Measurements from ENCODE around the gene MAB21L4.

The MAB21L4 gene

DNA sequence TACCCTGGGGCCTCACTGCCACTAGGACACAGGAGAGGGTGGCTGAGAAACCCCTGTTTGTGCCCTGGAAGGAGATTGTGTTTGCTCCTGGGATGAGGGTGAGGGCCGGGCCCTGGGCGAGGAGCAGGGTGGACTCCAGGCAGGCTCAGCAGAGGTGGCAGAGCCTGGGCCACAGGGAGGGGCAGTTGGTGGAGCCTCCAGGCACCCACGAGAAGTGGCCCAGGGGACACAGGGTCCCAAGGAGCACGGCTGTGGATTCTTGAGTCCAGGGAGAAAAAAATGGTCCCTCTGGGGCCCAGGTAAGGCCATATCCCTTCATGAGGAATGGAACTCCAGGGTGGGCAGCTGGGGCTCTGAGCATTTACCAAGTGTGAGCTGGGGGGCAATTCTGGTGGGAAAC, 8.3 kb downstream of the MAB21L4 start:
- no peak for DNase-seq (ENCODE audit: extremely low read depth, low read depth)
- TF ChIP-seq, protein P1, sequence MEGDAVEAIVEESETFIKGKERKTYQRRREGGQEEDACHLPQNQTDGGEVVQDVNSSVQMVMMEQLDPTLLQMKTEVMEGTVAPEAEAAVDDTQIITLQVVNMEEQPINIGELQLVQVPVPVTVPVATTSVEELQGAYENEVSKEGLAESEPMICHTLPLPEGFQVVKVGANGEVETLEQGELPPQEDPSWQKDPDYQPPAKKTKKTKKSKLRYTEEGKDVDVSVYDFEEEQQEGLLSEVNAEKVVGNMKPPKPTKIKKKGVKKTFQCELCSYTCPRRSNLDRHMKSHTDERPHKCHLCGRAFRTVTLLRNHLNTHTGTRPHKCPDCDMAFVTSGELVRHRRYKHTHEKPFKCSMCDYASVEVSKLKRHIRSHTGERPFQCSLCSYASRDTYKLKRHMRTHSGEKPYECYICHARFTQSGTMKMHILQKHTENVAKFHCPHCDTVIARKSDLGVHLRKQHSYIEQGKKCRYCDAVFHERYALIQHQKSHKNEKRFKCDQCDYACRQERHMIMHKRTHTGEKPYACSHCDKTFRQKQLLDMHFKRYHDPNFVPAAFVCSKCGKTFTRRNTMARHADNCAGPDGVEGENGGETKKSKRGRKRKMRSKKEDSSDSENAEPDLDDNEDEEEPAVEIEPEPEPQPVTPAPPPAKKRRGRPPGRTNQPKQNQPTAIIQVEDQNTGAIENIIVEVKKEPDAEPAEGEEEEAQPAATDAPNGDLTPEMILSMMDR (IDR thresholded peaks at IDR 0.05; ENCODE audit: low read depth, low read length, missing control alignments), result no peak
- no peak overlapping the region for H3K4me3 ChIP-seq (replicated peaks; ENCODE audit: low read depth, low read length)

DNA sequence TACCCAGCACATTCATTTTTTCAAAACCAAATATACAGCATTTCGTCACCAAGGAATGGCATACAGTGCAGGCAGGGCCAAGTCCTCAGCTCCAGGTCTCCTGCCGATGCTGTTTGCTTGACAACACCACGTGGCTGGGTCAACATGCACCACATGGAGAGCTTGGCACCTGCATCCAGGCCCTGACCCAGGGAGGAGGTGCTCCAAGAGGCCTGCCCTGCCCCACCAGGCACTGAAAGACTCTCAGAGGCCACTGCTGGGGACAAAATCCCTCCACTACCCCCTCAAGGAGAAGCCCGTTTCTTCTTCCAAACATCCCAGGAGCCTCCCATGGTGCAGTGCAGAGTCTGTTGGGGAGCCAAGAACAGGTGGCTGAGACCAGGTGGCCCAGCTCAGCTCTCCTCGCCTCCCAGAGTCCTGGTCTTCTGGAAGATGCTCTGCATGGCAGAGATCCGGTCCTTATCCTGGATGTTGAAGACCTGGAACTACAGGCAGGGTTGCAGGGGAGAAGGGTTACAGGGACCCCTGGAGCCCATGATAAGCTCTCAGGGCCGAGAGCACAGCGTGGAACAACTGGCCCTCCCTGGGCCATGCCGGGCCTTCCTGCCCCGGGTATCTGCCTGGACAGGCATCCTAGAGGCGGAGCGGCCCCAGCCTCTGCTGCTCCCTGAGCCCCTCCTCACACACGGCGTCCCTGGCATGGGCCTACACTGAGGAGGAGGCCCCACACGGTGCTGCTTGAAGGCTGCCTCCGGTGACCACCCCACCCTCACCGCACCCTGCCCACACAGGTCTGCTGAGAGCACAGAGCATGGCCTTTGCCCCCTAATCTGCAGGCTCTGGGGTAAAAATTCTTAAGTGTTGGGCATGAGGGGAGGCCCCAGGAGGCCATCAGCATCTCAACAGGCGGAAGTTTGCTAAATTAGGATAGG, 9.0 kb downstream of the MAB21L4 start:
- no peak overlapping the region for H3K4me3 ChIP-seq (replicated peaks; ENCODE audit: low read depth, low read length)
- TF ChIP-seq, protein P1 (IDR thresholded peaks at IDR 0.05; ENCODE audit: low read depth, low read length, missing control alignments), result no peak
- DNase-seq (ENCODE audit: extremely low read depth, low read depth), result no peak

DNA sequence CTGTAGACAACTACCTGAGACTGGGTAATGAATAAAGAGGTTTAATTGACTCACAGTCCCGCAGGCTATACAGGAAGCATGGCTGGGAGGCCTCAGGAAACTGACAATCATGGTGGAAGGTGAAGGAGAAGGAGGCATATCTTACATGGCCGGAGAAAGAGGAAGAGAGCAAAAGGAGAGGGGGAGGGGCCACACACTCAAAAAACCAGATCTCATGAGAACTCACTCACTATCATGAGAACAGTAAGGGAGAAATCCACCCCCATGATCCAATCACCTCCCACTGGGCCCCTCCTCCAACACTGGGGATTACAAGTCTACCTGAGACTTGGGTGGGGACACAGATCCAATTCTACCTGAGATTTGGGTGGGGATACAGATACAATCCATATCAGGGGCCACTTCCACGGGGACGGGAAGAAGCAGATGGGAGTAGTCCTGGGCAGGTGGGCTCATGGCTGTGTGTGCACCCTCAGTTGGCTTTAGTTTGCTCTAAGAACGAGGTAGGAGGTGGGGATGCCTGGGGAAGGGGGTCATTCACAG, 9.9 kb downstream of the MAB21L4 start:
- no peak overlapping the region for H3K4me3 ChIP-seq (replicated peaks; ENCODE audit: low read depth, low read length)
- DNase-seq (ENCODE audit: extremely low read depth, low read depth), result no peak

DNA sequence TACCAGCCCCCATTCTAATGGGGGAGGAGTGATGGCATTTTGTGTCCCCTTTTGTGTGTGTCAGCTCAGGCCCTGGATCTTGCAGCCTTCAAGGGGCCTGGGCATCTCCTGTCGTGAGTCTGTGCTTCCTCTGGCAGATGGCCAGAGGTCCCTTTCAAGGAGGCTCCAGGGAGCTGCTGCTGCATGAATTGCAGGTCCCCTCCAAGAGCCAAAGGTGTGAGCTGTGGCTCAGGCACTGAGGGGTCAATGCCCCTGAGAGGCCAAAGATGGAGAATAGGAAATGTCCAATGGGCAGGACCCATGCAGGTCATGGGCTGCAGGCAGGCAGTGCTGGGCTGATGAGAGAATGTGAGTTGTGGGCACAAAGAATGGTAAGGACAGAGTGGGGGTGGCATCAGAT, 10.4 kb downstream of the MAB21L4 start:
- H3K4me3 ChIP-seq (replicated peaks; ENCODE audit: low read depth, low read length), result no peak overlapping the region
- TF ChIP-seq, protein P1 (IDR thresholded peaks at IDR 0.05; ENCODE audit: low read depth, low read length, missing control alignments), result no peak
- no peak for DNase-seq (ENCODE audit: extremely low read depth, low read depth)

More for the DNA sequence above, 9.9 kb downstream of the MAB21L4 start:
- TF ChIP-seq, protein P1 (IDR thresholded peaks at IDR 0.05; ENCODE audit: low read depth, low read length, missing control alignments), result no peak

DNA sequence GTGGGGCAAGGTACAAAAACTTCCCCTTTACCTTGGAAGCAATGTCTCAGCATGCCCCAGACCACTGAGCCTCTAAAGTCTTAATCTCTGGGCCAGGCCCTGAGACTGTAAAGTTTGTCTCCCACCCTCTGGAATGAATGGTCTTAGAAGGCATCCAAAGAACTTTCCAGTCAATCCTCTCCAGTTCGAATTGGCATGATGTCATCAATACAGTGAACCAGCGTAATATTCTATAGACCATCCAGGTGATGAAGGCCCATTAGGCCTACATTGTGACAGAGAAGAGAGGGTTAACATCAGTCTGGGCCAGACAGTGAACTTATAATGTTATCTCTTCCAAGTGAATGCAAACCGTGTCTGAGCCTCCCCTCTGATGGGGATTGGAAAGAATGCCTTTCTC, 11.2 kb downstream of the MAB21L4 start:
- TF ChIP-seq, protein P1 (IDR thresholded peaks at IDR 0.05; ENCODE audit: low read depth, low read length, missing control alignments), result no peak
- no peak overlapping the region for H3K4me3 ChIP-seq (replicated peaks; ENCODE audit: low read depth, low read length)
- DNase-seq (ENCODE audit: extremely low read depth, low read depth), result no peak

DNA sequence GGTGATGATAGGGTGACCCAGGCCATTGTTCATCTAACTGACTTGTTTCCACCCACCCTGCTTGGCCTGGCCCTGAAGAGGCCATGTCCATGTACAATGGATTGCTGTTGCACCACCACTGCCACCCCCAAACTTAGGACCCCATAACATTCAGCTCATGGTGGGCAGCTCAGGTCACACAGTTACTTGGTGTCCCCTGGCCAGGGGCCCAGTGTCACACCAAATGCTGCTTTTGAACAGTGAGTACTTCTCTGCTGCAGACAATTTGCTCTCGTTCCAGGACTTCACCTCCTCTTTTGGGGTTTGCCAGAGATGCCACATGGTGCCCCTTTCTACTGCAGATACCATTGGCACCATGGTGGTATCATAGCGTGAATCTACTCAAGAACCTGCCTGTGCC, 11.7 kb downstream of the MAB21L4 start:
- TF ChIP-seq, protein P1 (IDR thresholded peaks at IDR 0.05; ENCODE audit: low read depth, low read length, missing control alignments), result no peak
- DNase-seq (ENCODE audit: extremely low read depth, low read depth), result no peak
- no peak overlapping the region for H3K4me3 ChIP-seq (replicated peaks; ENCODE audit: low read depth, low read length)
